HG03354 (cell line): ENCODE measurements around the gene MAP3K13.

Experiments used
- ATAC-seq: cut with Tn5 transposase; IDR thresholded peaks from one replicate; pipeline ENCODE4 v1.9.1; 2021; ENCODE audit warnings: mild to moderate bottlenecking; ENCODE audit not compliant: unreplicated experiment, poor library complexity, severe bottlenecking

The MAP3K13 gene, protein sequence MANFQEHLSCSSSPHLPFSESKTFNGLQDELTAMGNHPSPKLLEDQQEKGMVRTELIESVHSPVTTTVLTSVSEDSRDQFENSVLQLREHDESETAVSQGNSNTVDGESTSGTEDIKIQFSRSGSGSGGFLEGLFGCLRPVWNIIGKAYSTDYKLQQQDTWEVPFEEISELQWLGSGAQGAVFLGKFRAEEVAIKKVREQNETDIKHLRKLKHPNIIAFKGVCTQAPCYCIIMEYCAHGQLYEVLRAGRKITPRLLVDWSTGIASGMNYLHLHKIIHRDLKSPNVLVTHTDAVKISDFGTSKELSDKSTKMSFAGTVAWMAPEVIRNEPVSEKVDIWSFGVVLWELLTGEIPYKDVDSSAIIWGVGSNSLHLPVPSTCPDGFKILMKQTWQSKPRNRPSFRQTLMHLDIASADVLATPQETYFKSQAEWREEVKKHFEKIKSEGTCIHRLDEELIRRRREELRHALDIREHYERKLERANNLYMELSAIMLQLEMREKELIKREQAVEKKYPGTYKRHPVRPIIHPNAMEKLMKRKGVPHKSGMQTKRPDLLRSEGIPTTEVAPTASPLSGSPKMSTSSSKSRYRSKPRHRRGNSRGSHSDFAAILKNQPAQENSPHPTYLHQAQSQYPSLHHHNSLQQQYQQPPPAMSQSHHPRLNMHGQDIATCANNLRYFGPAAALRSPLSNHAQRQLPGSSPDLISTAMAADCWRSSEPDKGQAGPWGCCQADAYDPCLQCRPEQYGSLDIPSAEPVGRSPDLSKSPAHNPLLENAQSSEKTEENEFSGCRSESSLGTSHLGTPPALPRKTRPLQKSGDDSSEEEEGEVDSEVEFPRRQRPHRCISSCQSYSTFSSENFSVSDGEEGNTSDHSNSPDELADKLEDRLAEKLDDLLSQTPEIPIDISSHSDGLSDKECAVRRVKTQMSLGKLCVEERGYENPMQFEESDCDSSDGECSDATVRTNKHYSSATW

DNA sequence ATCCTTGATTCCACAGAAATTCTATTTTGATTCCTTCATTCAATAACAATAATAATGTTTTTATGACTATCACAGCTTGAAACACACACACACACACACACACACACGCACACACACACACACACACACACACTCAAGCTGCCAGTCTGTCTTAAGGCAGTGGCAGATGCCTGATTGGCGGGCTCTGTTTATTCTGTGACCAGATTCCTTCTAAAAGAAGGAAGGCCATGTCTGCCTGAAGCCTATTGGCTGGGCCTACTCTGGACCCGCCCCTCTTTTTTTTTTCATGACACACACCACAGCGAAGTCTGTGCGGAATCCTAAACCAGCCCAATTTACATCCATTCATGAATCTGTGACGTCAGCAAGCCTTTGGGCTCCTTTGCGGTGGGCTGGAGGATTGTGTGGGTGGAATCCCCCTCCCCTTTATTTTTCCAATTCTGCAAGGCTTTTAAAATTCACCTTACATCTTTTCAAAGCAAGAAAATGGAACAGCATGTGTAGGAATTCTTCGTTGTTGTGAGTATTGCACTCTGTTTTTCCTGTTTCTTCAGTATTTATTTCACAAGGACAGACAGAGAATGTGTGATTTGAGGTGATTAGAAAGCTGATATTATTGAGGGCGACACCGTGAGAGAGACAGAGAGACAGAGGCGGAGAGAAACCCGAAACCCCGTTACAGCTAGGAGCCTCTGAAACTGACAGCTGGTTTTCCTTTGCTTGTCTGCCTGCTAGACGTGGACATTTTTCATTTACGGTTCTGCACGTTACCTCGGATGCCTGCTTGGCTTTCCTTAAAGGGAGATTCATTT is at the start of gene MAP3K13:
Gene MAP3K13, plus strand, starts transcription at position 287 of the 812 bp plus-strand sequence. CDS start 65,446 bp downstream, outside the sequence.
- peak; percentile 98 for ATAC-seq

DNA sequence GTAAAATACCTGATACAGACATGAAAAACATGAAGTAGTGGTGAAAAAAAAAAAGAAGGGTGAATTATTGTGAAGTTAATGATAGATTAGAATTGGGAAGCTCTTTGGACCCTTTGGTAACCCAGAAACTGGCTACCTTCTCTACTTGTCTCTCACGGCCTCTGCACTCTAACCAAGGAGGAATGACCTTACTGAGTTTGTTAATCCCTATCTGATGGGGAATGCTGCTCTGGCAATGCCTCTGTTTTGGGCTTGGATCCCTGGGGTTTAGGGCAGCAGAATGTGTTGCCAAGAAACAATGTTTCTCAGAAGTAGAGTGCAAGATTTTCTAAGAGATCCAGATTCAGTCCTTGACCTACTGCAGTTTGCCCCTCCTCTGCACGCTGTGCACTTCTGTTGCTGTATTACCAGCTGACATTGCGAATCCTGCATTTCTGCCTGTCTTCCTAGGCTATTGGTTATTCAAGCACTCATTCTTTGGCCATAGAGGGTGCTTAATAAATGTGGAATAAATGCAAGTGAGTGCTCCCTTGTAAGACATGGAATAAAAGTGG is 49.2 kb upstream of the MAP3K13 start:
- no peak for ATAC-seq

DNA sequence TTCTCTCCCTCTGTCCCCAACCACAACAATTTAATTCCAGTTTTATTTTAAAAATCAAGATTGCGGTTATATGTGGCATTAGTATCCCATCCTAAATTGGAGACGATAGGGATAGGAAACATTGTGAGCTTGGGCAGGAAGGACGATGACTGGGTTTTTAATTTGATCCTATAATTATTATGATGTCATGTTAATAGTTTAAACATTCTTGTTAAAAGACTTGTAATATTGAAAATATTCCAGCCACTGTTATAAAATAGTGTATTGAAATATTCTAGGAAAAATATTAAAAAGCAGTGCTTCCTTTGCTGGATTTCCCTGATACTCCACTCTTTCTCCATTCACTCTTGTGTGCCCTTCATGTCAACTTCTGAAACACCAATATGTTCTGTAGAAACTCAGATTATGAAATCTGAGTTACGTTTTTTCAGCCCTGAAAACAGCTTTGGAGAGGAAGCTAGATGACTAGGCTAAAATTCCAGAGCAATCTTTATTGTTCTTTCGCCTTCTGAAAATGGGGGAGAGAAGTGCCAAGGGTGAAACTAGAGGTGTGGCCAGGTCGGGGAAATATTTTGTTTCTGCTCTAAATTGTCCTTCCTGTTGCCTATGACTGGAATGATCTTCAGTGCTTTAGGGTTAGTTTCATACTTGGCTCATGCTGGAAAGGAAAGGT is 46.1 kb upstream of the MAP3K13 start:
- no peak for ATAC-seq

DNA sequence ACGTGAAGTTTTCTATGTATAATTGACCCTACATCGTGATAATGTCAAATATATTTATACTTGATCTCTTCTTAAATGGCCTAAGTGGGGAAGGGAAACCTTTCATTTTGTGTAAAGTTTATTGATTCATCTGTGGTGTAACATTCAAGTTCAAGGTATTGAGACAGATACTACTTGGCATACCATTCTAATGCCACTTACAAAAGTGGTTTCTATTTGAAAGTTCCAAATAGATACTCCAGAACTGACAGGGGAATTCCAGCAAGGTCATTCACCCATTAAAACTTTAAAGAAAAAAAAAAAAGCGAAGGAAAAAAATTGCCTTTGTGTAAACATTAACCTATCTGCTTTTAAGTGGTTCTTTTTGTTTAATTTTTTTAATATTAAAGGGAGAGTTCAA is 45.3 kb upstream of the MAP3K13 start:
- no peak for ATAC-seq

DNA sequence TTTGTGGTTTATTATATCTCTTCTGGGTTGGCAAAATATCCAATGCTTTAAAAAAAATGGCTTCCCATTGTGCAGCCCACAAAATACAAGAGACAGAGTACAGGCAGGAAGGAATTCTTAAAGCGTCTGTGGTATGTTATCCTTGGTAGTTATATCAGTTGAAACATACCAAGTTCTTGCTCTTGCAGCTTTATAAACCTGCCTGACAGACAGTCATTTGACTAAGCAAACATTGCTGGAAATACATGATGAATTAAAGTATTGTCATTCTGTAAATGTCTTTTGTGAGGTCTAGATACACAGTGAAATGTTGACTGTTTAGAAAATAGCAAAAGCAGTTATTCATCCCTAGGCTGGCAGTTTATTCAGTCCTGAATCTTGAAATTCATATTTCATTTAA is 44.8 kb upstream of the MAP3K13 start:
- ATAC-seq: no peak

DNA sequence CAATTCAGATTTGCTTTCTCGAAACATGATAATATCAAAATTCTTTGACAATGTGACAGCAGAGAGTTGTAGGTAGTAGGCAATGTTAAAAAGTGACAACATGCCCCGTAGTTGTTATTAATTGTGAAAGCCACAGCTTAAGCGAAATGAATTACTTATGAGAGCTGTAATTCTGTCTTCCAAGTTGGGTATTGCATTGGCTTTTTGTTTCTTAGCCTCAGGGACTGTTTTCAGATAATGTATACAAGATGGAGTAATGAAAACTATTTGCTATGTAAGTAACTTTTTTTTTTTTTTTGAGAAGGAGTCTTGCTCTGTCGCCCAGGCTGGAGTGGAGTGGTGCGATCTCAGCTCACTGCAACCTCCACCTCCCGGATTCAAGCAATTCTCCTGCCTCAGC is 43.1 kb upstream of the MAP3K13 start:
- ATAC-seq: no peak

DNA sequence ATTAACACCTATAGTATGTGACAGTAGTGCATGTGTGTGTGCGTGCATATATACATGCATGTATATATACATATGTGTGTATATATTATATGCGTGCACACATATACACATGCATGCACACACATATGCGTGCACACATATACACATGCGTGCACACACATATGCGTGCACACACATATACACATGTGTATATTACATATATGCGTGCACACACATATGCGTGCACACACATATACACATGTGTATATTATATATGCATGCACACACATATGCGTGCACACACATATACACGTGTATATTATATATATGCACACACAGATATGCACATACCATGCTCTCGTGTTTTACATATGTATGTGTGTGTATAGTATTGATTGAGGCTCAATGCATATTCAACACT is 42.0 kb upstream of the MAP3K13 start:
- no peak for ATAC-seq

DNA sequence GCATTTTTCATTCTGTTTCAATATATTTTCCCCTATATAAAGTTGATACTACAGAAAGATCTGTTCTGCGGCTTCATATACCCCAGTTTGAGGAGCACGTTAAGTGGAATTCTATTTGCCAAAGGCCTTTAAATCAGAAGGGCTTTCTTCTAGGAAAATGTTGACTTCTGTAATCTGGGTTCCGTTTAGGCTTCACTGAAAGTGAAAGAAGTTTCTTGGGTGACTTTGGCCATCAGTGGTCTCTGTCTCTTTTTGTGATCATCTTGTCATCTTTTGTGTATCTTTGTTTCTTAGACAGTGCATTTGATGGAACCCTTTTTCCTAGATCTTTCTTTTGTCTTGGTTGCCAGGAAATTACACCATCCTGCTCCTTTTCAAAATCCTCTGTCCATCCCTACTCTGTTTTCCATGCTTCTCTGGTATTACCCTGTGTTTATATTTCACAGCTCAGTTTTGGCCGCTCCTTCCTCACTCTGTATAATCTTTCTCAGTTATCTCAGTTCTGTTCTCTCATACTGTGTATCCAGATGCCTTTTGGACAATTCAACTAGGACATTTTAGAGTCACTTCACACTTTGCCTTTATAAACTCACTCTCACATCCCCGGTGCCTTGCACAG is 40.7 kb upstream of the MAP3K13 start:
- ATAC-seq: no peak

DNA sequence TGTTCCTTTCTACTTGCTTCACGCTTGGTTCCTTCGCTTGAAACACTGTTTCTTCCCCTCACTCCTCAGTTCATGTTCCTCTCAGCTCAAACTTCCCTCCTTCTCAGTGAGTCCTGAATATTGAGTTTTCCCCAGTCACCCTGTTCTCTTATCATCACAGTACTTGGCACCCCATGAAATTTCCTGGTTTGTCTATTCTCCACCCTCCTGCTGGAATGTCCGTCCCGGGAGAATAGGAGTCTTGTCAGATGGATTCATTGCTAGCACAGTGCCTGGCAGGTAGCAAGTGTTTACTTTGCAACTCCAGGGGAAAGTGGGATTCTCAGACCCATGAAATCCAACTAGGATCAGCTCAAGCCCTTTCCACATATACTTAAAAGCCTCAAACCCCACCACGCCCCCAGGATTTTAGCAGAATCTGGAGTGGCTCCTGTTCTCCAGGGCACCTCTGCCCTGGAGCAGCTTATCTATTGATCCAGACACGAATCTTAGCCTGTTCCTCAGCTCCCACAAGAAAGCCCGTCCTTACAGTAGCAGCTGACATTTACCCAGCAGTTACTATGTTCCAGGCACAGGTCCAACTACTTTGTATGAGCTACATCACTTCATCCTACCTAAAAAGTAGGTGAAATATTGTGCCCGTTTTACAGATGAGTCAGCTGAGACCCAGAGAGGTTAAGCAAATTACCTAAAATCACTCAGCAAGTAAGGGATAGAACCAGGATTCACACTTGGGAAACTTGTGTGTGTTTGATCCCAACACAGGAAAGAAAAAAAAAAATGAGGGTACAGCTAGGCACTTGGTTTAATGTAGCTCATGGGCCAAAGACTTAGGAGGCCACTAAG is 36.8 kb upstream of the MAP3K13 start:
- no peak for ATAC-seq

DNA sequence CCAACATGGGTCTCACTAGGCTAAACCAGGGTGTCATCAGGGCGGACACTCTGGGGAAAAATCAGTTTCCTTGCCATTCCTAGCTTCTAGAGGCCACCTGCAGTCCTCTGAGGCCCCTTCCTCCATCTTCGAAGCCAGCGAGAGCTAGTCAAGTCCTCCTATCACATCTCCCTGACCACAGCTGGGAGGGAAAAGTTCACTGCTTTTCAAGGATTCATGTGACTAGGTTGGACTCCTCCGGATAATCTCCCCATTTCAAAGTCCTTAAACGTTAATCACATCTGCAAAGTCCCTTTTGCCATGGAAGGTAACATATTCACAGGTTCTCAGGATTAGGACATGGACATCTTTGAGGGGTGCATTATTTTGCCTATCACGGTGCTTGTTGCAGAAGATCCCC is 35.9 kb upstream of the MAP3K13 start:
- ATAC-seq: no peak

DNA sequence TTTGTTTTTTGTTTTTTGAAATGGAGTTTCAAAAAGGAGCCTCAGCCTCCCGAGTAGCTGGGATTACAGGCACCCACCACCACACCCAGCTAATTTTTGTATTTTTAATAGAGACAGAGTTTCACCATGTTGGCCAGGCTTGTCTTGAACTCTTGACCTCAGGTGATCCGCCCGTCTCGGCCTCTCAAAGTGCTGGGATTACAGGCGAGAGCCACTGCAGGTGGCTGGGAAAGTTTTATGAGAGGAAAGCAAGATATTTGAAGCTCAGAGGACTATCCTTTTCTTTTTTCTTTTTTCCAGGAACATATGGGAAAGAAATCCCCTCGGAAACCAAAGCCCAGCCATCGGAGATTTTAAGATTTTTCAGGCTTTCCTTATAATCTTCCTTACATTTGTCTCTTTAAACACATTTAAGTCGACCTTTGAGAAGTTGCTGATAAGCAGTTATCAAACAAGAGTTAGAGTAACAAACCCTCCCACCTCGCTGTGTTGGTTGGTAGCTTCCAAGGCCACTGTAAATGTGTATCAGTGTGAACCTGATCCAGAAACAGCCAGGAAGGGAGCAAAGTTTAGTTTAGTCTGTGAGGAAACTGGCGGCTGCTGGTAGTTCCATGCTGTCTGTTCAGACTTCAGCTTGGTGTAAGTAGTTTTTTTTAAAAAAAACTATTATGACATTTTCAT is 34.5 kb upstream of the MAP3K13 start:
- ATAC-seq: no peak

DNA sequence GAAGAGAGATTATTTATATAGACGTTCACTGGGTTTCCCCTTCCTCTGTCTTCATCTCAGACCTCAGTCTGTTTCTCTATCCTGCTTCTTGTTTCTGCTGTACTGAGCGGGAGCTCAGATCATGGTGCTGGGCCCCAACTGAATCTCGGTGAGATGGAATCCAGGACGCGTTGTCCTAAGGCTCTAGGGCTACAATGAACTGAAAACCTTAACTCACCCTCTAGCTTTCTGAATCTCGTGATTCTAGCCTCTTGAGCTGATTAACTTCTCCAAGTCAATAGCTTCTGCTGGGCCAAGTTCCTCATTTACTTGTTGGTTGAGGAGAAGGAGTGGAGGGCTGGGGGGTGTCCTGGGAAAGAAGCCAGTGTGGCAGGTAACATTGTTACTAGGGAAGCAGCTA is 32.7 kb upstream of the MAP3K13 start:
- no peak for ATAC-seq

DNA sequence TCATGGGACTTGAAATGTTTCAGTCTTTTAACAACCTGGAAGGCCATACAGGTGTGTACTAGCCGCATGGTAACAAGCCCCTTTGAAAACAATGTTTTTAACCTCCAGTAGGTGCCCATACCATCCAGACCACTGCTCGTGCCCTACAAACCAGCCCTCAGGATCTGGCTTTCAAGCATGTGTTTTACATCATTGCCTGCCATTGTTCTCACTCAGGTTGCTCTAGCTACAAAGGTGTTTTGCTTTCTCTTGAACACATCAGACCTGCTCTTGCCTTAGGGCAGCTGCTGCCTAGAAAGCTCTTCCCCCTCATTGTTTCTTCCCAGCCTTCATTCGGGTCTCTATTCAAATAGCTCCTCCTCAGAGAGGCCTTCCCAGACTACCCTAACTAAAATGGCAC is 32.3 kb upstream of the MAP3K13 start:
- no peak for ATAC-seq

DNA sequence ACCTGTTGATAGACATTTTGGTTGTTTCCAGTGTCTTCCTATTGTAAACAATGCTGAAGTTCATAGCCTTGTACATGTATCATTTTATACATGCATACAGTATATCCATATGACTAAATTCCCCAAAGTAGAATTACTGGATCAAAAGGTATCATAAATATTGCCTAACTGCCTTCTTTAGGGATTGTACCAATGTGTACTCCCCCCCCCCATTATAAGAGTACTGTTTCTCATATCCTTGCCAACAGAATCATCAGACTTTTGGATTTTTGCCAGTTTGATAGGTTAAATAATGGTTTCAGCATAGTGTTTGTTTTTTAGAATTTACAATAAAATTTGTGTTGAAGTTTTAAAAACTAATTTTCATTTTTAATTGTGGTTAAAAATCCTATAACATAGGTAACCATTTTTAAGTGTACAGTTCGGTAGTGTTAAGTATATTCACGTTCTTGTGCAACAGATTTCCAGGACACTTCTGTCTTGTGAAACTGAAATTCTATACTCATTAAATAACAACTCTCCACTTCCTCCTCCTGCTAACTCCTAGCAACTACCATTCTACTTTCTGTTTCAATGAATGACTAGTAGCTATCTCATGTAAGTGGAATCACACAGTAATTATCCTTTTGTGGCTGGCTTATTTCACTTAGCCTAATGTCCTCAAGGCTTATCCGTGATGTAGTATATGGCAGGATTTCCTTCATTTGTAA is 30.8 kb upstream of the MAP3K13 start:
- ATAC-seq: peak; percentile 99

DNA sequence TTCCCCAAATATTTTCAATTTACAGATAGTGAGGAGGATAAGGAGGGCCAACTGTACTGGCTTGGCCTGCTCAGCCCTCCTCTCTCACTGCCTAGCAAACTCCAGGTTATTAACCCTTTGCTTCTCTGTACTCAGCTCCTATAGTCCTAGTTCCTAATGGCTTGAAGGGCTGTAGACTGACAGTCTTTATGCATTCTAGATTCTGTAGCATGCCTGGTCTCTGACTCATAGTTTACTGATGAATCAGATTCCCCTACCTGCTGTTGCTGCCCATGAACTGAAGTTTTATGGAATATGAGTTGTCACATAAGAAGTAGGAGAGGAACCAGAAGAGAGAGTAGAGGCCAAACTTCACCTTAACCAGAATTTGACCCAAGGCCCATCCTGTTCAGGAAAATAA is 27.1 kb upstream of the MAP3K13 start:
- ATAC-seq: no peak

DNA sequence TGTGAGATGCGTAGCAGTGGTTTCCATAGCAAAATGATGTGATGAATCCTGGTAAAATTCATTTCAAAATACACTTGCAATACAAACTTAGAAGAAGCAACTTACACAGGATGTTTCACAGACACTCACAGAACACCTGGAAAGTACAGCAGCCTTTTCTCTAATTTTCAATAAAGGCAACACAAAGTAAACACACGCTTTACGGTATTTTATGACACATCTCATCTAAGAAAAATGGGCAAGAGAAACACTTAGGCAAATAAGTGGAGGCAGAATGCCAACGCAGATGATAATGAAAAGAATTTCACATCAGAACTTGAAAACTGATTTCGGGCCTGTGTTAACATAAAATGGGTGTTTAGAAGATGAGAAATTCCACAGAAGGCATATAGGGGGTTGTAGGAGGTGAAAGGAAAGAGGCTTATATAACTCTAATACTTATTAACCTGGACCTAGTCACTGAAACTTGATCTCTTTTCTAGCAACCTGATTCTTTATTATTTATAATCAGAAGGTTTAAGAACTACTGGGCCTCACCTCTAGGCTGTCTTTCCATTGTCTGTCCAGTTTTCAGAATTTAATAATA is 25.6 kb upstream of the MAP3K13 start:
- no peak for ATAC-seq
